Measurements from ENCODE around the gene ADGRF3. TPM values are rescaled to one million over a fixed set of nuclear protein-coding genes. Genes with fewer than 3 reads are reported as not detected.

The ADGRF3 gene
- total and polyA plus RNA-seq, 2 of the 8 experiments (the other 6 are each of a cell fraction or from before 2014, with no cell fraction given): 0.54 to 0.69 TPM

GRCh38 chr2:26274058-26274613 is 72.5 kb downstream of the ADGRF3 start:
- ChIA-PET CTCF (ENCODE audit: partially characterized antibody) (interaction anchor here (0.6 to 1.2 kb wide), 5 partner anchors 8 to 303 kb away, joined by 3 to 4 read pairs (median 3); no protein-coding TSS in a partner anchor), POLR2A (ENCODE audit: partially characterized antibody) (interaction anchor here (0.6 to 0.9 kb wide), 3 partner anchors 10 to 589 kb away, joined by 3 to 4 read pairs (median 3); no protein-coding TSS in a partner anchor)
- Histone ChIP-seq H3K4ac (replicated peaks; ENCODE audit: insufficient read length, low read depth, low read length) (no peak overlapping the region), H2BK120ac (replicated peaks; ENCODE audit: low read depth, low read length) (no peak overlapping the region), H3K79me1 (ENCODE audit: low read depth, low read length) (no peaks in the 10 kb centered on the region), H3K27me3 (replicated peaks in 1 of 4; ENCODE audit: control insufficient read depth in 3 of 4, extremely low read depth in 1 of 4, insufficient read depth in 3 of 4, low read length in 3 of 4) (peaks cover 0 to 1% (median 0%) of the 10 kb centered on the region in 4 experiments; a peak in 1 of 7 replicates), H3K9me3 (ENCODE audit: insufficient read depth in 2 of 2, low read depth in 1 of 2, low read length in 1 of 2) (no peaks in the 10 kb centered on the region), H4K5ac (ENCODE audit: insufficient read length, low read depth, low read length) (no peak overlapping the region), H3K9ac (replicated peaks in 1 of 4; ENCODE audit: extremely low read depth in 1 of 4, low read depth in 3 of 4, low read length in 3 of 4) (no peak overlapping the region), H3K27ac (ENCODE audit: low read depth, low read length) (no peak overlapping the region), H4K91ac (replicated peaks; ENCODE audit: insufficient read length, low read length) (no peak overlapping the region), H2AK5ac (ENCODE audit: low read depth, low read length) (no peak overlapping the region), H3K14ac (ENCODE audit: insufficient read length) (no peak overlapping the region), H3K18ac (ENCODE audit: extremely low read depth, low read length) (no peak overlapping the region), H3K4me2 (ENCODE audit: insufficient read depth in 1 of 2, low read depth in 2 of 2, low read length in 2 of 2) (no peak overlapping the region), H3K4me1 (replicated peaks in 1 of 4; ENCODE audit: control insufficient read depth in 3 of 4, insufficient read depth in 4 of 4, low read length in 3 of 4) (no peaks in the 10 kb centered on the region), H2BK15ac (ENCODE audit: low read length) (no peak overlapping the region), H2BK20ac (ENCODE audit: low read length) (no peak overlapping the region), H2BK12ac (ENCODE audit: low read depth, low read length) (no peak overlapping the region), H3K23me2 (ENCODE audit: low read depth, low read length) (no peaks in the 10 kb centered on the region), H3K36me3 (ENCODE audit: control insufficient read depth in 2 of 4, insufficient read depth in 4 of 4, low read length in 3 of 4) (peaks cover 9 to 22% (median 16%) of the 10 kb centered on the region in 4 experiments; a peak in 7 of 8 replicates), H3K4me3 (ENCODE audit: extremely low read depth in 1 of 4, insufficient read depth in 2 of 4, low read depth in 3 of 4, low read length in 4 of 4) (no peak overlapping the region), H3K23ac (ENCODE audit: insufficient read length) (no peak overlapping the region), H3K56ac (replicated peaks; ENCODE audit: insufficient read length, low read depth, low read length) (no peak overlapping the region), H4K8ac (ENCODE audit: extremely low read depth, insufficient read depth, low read length) (no peak overlapping the region), H2AFZ (ENCODE audit: low read length) (no peak overlapping the region), H2BK5ac (ENCODE audit: low read depth, low read length) (no peak overlapping the region; the same call in 1 of the 2 replicates), H4K20me1 (replicated peaks in 1 of 2; ENCODE audit: control insufficient read depth in 1 of 2, insufficient read depth in 2 of 2, low read length in 2 of 2) (peaks cover 0 to 2% of the 10 kb centered on the region in 2 experiments), H3K79me2 (ENCODE audit: control insufficient read depth in 1 of 2, insufficient read depth in 2 of 2, low read length in 2 of 2) (no peaks in the 10 kb centered on the region)
- no peak for TF ChIP-seq SP1 (IDR thresholded peaks at IDR 0.05; ENCODE audit: low read depth, low read length)
- no peak for TF ChIP-seq BRCA1 (IDR thresholded peaks at IDR 0.05; ENCODE audit: low read depth, low read length)
- no peak for TF ChIP-seq PHF8 (conservative IDR thresholded peaks at IDR 0.05; ENCODE audit: low read depth, low read length)
- no peak for TF ChIP-seq TAF1 (IDR thresholded peaks at IDR 0.05; ENCODE audit: low read depth, low read length)
- FAIRE-seq (no peak), DNase-seq (ENCODE audit: low read depth in 1 of 2, low spot score in 2 of 2) (no peak)
- WGBS, 2 experiments (ENCODE audit: extremely low coverage in 1 of 2, insufficient coverage in 1 of 2, insufficient read length in 1 of 2, insufficient replicate concordance in 2 of 2, low coverage in 1 of 2, low lambda C conversion rate in 2 of 2, missing lambda C conversion rate in 1 of 2): 87% methylated on average over 5 of the region's 5 CpGs; no CpG with 5 or more reads in 1 of the 2 experiments
